ENCODE results near the gene VAV3.

GRCh38 chr1:107544285-107544684 is 420.7 kb downstream of the VAV3 start:
- TF ChIP-seq CTCF (IDR thresholded peaks at IDR 0.05), result no peak
- no peak for TF ChIP-seq POLR2A (IDR thresholded peaks at IDR 0.05)
- TF ChIP-seq EP300 (IDR thresholded peaks at IDR 0.05), result no peak
- no peak for TF ChIP-seq POLR2AphosphoS5 (IDR thresholded peaks at IDR 0.05)
